ENCODE results near the gene HES7.

DNA sequence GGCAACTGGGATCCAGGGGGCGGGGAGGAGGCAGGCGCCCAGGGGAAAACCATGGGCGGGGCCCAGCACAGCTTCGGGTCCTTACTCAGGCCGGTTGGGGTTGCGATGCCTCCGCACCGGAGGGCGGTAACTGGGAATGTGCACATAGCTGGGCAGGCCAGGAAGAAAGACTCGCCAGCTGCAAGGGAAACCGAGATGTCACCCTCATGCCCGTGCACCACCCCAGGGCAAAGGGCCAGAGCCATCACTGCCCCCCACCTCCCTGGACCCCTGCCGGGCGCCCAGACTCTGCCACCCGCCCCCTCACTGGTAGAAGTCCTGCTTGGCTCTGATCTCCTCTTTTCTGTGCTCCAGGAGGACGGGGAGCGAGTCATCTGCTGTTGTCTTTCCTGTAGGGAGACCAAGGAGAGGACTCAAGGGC, 43.1 kb downstream of the HES7 start:
- TF ChIP-seq, protein P1, sequence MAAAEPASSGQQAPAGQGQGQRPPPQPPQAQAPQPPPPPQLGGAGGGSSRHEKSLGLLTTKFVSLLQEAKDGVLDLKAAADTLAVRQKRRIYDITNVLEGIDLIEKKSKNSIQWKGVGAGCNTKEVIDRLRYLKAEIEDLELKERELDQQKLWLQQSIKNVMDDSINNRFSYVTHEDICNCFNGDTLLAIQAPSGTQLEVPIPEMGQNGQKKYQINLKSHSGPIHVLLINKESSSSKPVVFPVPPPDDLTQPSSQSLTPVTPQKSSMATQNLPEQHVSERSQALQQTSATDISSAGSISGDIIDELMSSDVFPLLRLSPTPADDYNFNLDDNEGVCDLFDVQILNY (CRISPR knock-in tag; IDR thresholded peaks at IDR 0.05) = no peak
- TF ChIP-seq, protein P2, sequence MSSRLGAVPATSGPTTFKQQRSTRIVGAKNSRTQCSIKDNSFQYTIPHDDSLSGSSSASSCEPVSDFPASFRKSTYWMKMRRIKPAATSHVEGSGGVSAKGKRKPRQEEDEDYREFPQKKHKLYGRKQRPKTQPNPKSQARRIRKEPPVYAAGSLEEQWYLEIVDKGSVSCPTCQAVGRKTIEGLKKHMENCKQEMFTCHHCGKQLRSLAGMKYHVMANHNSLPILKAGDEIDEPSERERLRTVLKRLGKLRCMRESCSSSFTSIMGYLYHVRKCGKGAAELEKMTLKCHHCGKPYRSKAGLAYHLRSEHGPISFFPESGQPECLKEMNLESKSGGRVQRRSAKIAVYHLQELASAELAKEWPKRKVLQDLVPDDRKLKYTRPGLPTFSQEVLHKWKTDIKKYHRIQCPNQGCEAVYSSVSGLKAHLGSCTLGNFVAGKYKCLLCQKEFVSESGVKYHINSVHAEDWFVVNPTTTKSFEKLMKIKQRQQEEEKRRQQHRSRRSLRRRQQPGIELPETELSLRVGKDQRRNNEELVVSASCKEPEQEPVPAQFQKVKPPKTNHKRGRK (CRISPR knock-in tag; IDR thresholded peaks at IDR 0.05; ENCODE audit: borderline replicate concordance) = no peak
- TF ChIP-seq, protein P3, sequence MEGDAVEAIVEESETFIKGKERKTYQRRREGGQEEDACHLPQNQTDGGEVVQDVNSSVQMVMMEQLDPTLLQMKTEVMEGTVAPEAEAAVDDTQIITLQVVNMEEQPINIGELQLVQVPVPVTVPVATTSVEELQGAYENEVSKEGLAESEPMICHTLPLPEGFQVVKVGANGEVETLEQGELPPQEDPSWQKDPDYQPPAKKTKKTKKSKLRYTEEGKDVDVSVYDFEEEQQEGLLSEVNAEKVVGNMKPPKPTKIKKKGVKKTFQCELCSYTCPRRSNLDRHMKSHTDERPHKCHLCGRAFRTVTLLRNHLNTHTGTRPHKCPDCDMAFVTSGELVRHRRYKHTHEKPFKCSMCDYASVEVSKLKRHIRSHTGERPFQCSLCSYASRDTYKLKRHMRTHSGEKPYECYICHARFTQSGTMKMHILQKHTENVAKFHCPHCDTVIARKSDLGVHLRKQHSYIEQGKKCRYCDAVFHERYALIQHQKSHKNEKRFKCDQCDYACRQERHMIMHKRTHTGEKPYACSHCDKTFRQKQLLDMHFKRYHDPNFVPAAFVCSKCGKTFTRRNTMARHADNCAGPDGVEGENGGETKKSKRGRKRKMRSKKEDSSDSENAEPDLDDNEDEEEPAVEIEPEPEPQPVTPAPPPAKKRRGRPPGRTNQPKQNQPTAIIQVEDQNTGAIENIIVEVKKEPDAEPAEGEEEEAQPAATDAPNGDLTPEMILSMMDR (IDR thresholded peaks at IDR 0.05) = no peak
- TF ChIP-seq FOXP1 (CRISPR knock-in tag; IDR thresholded peaks at IDR 0.05; ENCODE audit: borderline replicate concordance) = no peak
- TF ChIP-seq, protein P4, sequence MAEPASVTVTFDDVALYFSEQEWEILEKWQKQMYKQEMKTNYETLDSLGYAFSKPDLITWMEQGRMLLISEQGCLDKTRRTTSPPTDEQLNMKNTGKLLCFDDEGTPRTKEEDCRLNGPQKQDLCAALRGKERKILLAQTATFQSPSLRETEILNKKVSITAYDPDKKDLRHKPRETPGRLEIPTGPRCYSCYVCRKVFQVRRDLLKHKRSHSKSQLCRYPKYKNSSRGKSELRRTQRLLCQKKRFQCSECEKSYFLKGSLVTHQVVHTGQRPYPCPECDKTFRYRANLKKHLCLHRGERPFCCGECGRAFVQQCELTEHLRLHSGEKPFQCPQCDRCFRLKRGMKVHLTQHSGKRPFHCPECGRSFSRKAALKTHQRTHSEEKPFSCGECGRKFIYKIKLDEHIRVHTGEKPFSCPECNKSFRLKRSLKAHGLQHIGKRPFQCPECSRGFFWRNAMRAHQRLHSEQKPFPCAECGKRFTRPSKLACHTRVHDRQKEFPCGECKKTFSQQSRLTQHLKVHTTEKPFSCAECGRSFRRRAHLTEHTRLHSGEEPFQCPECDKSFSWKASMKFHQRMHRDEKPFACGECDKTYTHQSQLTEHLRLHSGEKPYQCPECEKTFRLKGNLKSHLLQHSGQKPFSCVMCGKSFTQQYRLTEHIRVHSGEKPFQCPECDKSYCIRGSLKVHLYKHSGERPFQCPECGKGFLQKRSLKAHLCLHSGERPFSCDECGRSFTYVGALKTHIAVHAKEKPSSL (CRISPR knock-in tag; conservative IDR thresholded peaks at IDR 0.05) = no peak
